Activated T-cell treated with anti-CD3 and anti-CD28 coated beads, Interleukin-2, amount 50 U/mL, for 4 hours (primary cell): Measurements from ENCODE around the gene OR2S2. TPM values are rescaled to one million over a fixed set of nuclear protein-coding genes. Genes with fewer than 3 reads are reported as not detected.
"Not testable (repeated sequence)": the region's sequence is repeated elsewhere in the genome, so short reads cannot be mapped to it uniquely, and the experiment has no call there.

Source experiments
- ATAC-seq, 2 donors: fragments of 200-7000 bp; cut with Tn5 transposase; one replicate each; pipeline ENCODE4 v1.10.0; 2021
- DNase-seq: peaks from one replicate; pipeline ENCODE4 v3.0.0-alpha.2; 2020
- H3K27me3 Mint-ChIP-seq: one replicate; pipeline ENCODE4 v1.8.0; 2021; ENCODE audit warnings: low read depth, mixed read lengths
- H3K36me3 Mint-ChIP-seq: one replicate; pipeline ENCODE4 v1.8.0; 2022; ENCODE audit warnings: mixed read lengths; ENCODE audit not compliant: insufficient read depth
- H3K4me1 Mint-ChIP-seq: one replicate; pipeline ENCODE4 v1.8.0; 2021; ENCODE audit warnings: low read depth, mixed read lengths
- H3K4me3 Mint-ChIP-seq: one replicate; pipeline ENCODE4 v1.8.0; 2021; ENCODE audit warnings: mild to moderate bottlenecking, moderate library complexity, mixed read lengths
- H3K9me3 Mint-ChIP-seq: one replicate; pipeline ENCODE4 v1.8.0; 2021; ENCODE audit warnings: mixed read lengths
- total RNA-seq, 3 donors: library from RNA; stranded (reverse); gene quantifications; one replicate each; pipeline ENCODE4 v1.2.1, GENCODE V29; 2021

OR2S2 gene
- total RNA-seq, 3 donors from 2014 or later = not detected

- H3K27me3 Mint-ChIP-seq, DNase-seq, H3K4me3 Mint-ChIP-seq, H3K9me3 Mint-ChIP-seq, H3K36me3 Mint-ChIP-seq, ATAC-seq: not testable (repeated sequence)
- H3K4me1 Mint-ChIP-seq = peaks cover 36% of the 10 kb centered on the region
Observed at GRCh38 chr9:35913429-35913828, 44.5 kb downstream of the OR2S2 start.

- Mint-ChIP-seq H3K27me3 (no peaks in the 10 kb centered on the region), H3K36me3 (no peaks in the 10 kb centered on the region), H3K4me1 (peaks cover 41% of the 10 kb centered on the region), H3K9me3 (no peaks in the 10 kb centered on the region), H3K4me3 (no peak overlapping the region)
- no peak for DNase-seq
- ATAC-seq = no peak
Observed at GRCh38 chr9:35912791-35913400, 45.1 kb downstream of the OR2S2 start.

GRCh38 chr9:35911690-35912089 lies 46.3 kb downstream of the OR2S2 start:
- ATAC-seq = no peak
- no peak for DNase-seq
- no peaks in the 10 kb centered on the region for H3K36me3 Mint-ChIP-seq
- H3K9me3 Mint-ChIP-seq = no peaks in the 10 kb centered on the region
- no peak overlapping the region for H3K4me3 Mint-ChIP-seq
- no peaks in the 10 kb centered on the region for H3K27me3 Mint-ChIP-seq
- peaks cover 52% of the 10 kb centered on the region for H3K4me1 Mint-ChIP-seq

- Mint-ChIP-seq H3K4me1 (peaks cover 54% of the 10 kb centered on the region), H3K9me3 (no peaks in the 10 kb centered on the region), H3K36me3 (no peaks in the 10 kb centered on the region), H3K27me3 (no peaks in the 10 kb centered on the region), H3K4me3 (peak overlapping the region; percentile 45)
- ATAC-seq (peak; percentile 46 to 55), DNase-seq (peak; percentile 30)
Observed at GRCh38 chr9:35910613-35911359, 47.2 kb downstream of the OR2S2 start.

GRCh38 chr9:35909687-35910612 lies 48.0 kb downstream of the OR2S2 start:
- Mint-ChIP-seq H3K36me3 (no peaks in the 10 kb centered on the region), H3K9me3 (no peaks in the 10 kb centered on the region), H3K27me3 (no peaks in the 10 kb centered on the region), H3K4me1 (peaks cover 55% of the 10 kb centered on the region), H3K4me3 (no peak overlapping the region)
- DNase-seq = no peak
- no peak for ATAC-seq

GRCh38 chr9:35909274-35909673 lies 48.7 kb downstream of the OR2S2 start, which contains the start of gene SPAAR:
TSS of gene SPAAR (plus strand) at chr9:35909490. CDS start at chr9:35910464, 974 bp downstream.
- DNase-seq = no peak
- Mint-ChIP-seq H3K27me3 (no peaks in the 10 kb centered on the region), H3K4me1 (peaks cover 55% of the 10 kb centered on the region), H3K9me3 (no peaks in the 10 kb centered on the region), H3K4me3 (peak within 1 kb of the TSS; percentile 7), H3K36me3 (no peaks in the 10 kb centered on the region)
- ATAC-seq = no peak

- DNase-seq = no peak
- H3K4me1 Mint-ChIP-seq = peaks cover 57% of the 10 kb centered on the region
- no peaks in the 10 kb centered on the region for H3K36me3 Mint-ChIP-seq
- no peaks in the 10 kb centered on the region for H3K27me3 Mint-ChIP-seq
- H3K4me3 Mint-ChIP-seq = no peak overlapping the region
- no peak for ATAC-seq
- H3K9me3 Mint-ChIP-seq = no peaks in the 10 kb centered on the region
Observed at GRCh38 chr9:35908504-35909125, 49.3 kb downstream of the OR2S2 start.

DNA sequence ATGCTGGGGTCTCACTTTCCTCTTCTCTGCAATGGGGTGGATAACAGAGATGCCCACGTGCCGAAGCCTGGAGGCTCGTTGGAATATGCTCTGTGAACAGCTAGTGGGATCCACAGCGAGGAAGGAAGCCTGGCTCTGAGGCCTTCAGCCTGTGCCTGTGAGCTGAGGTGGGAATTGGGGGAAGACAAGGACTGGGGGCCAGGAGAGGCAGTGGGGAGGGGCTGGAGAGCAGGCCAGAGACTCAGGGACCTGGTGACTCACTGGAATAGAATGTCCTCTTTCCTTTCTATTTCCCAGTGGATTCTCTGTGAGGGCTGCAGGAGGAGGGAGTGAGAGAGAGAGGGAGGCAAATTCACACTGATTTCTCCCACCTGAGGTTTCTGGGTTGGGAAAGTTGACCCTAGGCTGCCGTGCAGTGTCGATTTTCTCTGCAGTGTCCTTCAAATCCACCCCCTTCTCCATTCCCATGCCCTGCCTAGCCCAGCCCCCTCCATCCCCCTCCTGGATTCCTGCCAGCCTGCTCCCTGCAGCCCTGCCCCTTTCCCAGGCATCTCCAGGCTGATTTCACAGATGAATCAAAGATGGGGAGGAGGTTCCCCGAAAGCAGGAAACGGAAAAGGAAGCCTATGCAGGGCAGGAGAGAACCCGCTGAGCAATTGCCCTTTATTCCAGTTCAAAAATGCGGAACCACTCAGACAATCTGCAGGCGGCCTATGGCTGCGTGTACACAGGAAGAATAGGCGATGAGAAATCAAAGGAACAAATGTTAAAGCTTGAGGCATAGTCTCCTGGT lies 50.0 kb downstream of the OR2S2 start:
- H3K27me3 Mint-ChIP-seq = peaks cover under 1% of the 10 kb centered on the region
- H3K36me3 Mint-ChIP-seq = no peaks in the 10 kb centered on the region
- ATAC-seq = peak in 1 of 2 donors; percentile 16
- no peaks in the 10 kb centered on the region for H3K9me3 Mint-ChIP-seq
- DNase-seq = no peak
- H3K4me1 Mint-ChIP-seq = peaks cover 62% of the 10 kb centered on the region
- no peak overlapping the region for H3K4me3 Mint-ChIP-seq

Other genes starting within 250 kb of the OR2S2 start
- gene TLN1, start 226.0 kb downstream of the OR2S2 start, total RNA-seq = 100 to 1,000 TPM; 210 to 252 (median 230) TPM
- gene CREB3, start 225.5 kb downstream of the OR2S2 start, total RNA-seq = 10 to 100 TPM; 22.9 to 27.5 (median 23.6) TPM
- gene GBA2, start 208.9 kb downstream of the OR2S2 start, total RNA-seq = 10 to 100 TPM; 29.9 to 34.8 (median 33.2) TPM
- 10 to 100 TPM; 14.3 to 15.3 (median 14.6) TPM for gene RGP1, start 208.9 kb downstream of the OR2S2 start, total RNA-seq
- gene MSMP, start 203.9 kb downstream of the OR2S2 start, total RNA-seq = 1 to 10 TPM in 1 of 3 donors, under 1 TPM in 2; 0.84 to 1.4 (median 0.86) TPM
- gene NPR2, start 166.6 kb downstream of the OR2S2 start, total RNA-seq = 1 to 10 TPM; 4.4 to 5.3 (median 5.2) TPM
- under 1 TPM; 0.27 to 0.48 (median 0.40) TPM for gene SPAG8, start 145.9 kb downstream of the OR2S2 start, total RNA-seq
- gene HINT2, start 143.1 kb downstream of the OR2S2 start, total RNA-seq = 10 to 100 TPM; 28.7 to 31.9 (median 30.0) TPM
- not detected for gene FAM221B, start 129.4 kb downstream of the OR2S2 start, total RNA-seq
- 1 to 10 TPM; 1.5 to 1.9 (median 1.8) TPM for gene TMEM8B, start 128.9 kb downstream of the OR2S2 start, total RNA-seq
- gene OR13J1, start 87.8 kb downstream of the OR2S2 start, total RNA-seq = not detected
- not detected for gene HRCT1, start 52.0 kb downstream of the OR2S2 start, total RNA-seq
- gene SPAAR, start 48.7 kb downstream of the OR2S2 start, total RNA-seq = not detected
- 1 to 10 TPM; 2.0 to 2.4 (median 2.0) TPM for gene RECK, start 78.8 kb upstream of the OR2S2 start, total RNA-seq
- 1 to 10 TPM; 5.3 to 7.6 (median 6.1) TPM for gene GLIPR2, start 178.6 kb upstream of the OR2S2 start, total RNA-seq
- gene CCIN, start 211.2 kb upstream of the OR2S2 start, total RNA-seq = not detected
- 100 to 1,000 TPM; 182 to 195 (median 183) TPM for gene CLTA, start 232.8 kb upstream of the OR2S2 start, total RNA-seq